ENCODE results near the gene BLTP1. TPM values are rescaled to one million over a fixed set of nuclear protein-coding genes. Genes with fewer than 3 reads are reported as not detected.
"Not testable (repeated sequence)": the region's sequence is repeated elsewhere in the genome, so short reads cannot be mapped to it uniquely, and the experiment has no call there.

The BLTP1 gene, protein sequence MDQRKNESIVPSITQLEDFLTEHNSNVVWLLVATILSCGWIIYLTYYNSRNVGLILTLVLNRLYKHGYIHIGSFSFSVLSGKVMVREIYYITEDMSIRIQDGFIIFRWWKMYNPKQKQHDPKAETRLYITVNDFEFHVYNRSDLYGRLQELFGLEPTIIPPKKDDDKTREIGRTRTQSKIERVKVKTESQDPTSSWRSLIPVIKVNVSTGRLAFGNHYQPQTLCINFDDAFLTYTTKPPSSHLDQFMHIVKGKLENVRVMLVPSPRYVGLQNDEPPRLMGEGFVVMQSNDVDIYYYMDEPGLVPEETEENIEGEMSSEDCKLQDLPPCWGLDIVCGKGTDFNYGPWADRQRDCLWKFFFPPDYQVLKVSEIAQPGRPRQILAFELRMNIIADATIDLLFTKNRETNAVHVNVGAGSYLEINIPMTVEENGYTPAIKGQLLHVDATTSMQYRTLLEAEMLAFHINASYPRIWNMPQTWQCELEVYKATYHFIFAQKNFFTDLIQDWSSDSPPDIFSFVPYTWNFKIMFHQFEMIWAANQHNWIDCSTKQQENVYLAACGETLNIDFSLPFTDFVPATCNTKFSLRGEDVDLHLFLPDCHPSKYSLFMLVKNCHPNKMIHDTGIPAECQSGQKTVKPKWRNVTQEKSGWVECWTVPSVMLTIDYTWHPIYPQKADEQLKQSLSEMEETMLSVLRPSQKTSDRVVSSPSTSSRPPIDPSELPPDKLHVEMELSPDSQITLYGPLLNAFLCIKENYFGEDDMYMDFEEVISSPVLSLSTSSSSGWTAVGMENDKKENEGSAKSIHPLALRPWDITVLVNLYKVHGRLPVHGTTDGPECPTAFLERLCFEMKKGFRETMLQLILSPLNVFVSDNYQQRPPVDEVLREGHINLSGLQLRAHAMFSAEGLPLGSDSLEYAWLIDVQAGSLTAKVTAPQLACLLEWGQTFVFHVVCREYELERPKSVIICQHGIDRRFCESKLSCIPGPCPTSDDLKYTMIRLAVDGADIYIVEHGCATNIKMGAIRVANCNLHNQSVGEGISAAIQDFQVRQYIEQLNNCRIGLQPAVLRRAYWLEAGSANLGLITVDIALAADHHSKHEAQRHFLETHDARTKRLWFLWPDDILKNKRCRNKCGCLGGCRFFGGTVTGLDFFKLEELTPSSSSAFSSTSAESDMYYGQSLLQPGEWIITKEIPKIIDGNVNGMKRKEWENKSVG (N-terminal part only)
- total RNA-seq: 26.9 TPM

GRCh38 chr4:122151982-122152710, at the start of gene BLTP1:
BLTP1 (plus strand) TSS chr4:122152331; CDS start chr4:122170648, 18,317 bp downstream.
- ATAC-seq: peak; percentile 99

DNA sequence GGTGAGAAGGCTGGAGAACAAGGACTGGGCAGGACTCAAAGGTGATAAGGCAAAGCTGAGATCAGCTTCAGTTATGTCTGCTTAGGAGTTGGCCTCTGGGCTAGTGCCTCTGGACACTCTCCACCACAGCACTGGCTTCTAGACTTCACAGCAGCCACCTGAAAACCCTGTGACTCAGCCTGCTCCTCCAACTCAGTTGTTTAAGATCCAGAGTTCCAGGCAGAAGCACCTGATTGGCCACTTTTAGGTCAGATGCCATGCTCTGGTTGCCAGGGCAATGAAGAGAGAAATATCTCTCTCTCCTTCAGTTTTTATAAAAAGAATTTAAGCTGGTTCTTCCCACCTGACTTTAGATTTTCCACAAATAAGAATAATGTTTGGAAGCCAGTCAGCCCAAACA, 47.9 kb upstream of the BLTP1 start:
- no peak for ATAC-seq

DNA sequence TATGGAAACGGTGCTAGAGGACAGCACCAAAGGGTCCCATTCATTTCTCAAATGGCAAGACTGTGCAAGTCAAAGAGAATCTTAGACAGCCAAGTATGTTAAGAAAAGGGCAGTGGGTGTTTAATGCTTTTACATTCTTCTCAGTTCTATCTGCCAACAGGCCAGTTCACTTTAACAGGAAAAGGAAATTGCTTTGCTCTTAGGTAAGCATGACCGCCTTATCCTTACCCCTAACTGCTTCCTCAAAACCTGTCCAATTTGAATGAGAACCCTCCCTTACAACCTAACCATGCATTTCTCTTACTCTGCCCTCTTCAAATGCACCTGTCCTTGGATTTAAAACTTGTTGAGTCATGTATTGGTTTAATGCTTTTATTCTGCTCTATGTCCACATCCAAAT, 44.5 kb upstream of the BLTP1 start:
- no peak for ATAC-seq

DNA sequence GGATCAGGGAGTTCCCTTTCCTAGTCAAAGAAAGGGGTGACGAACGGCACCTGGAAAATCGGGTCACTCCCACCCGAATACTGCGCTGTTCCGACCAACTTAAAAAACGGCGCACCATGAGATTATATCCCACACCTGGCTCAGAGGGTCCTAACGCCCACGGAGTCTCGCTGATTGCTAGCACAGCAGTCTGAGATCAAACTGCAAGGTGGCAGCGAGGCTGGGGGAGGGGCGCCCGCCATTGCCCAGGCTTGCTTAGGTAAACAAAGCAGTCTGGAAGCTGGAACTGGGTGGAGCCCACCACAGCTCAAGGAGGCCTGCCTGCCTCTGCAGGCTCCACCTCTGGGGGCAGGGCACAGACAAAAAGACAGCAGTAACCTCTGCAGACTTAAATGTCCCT, 41.8 kb upstream of the BLTP1 start:
- ATAC-seq: not testable (repeated sequence)

DNA sequence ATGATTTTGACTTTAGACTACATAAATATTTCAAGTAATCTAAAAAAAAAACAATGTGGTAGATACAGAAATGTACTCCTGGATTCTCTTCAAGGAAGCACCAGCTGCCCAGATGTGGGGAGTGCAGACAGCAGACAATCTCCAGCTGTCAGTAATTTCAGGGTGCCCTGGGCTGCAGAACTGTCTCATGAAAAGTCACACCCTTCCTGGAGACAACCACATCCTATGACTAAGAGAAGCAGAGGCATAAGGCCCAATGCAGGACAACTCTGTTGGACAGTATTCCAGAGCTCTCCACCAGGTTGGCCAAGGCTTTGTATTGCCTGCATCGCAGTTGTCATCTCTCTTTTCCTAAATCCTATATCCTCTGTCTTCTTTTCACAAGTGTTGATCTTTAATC, 34.4 kb upstream of the BLTP1 start:
- ATAC-seq: no peak

- ATAC-seq: no peak
Measured at GRCh38 chr4:122118243-122118642, 33.9 kb upstream of the BLTP1 start.

DNA sequence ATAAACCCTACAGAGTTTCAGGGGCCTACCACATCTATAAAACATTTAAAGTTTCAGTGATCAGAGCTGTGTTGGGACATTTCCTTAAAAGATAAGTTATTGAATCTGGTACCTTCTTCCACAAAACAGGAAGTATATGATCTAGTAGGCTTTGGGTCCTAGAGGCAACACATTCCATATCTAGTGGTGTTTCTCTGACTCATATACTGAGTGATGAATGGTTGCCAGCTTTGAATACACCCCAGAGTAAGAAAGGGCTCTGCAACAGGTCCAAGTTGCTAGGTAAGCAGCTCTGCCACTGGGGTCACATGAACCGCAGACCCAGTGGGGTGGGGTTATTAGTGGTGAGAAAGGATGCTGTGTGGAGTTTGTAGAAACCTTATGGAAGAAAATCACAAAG, 32.4 kb upstream of the BLTP1 start:
- no peak for ATAC-seq

DNA sequence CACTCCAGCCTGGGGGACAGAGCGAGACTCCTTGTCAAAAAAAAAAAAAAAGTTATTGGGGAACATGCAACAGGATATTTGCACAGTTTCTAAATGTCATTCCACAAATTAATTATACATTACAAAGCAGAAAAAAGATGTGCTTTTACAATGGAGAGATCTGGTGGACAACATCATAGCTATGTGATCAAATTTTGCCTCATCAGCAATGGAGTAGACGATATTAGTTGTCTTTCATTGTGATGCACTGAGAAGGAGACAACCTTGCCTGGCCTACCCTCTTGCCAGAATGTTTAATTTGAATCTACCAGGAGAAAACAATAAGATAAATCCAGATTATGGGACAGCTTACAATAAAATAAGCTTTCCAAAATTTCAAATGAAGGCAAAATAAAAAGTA, 30.5 kb upstream of the BLTP1 start:
- ATAC-seq: no peak

DNA sequence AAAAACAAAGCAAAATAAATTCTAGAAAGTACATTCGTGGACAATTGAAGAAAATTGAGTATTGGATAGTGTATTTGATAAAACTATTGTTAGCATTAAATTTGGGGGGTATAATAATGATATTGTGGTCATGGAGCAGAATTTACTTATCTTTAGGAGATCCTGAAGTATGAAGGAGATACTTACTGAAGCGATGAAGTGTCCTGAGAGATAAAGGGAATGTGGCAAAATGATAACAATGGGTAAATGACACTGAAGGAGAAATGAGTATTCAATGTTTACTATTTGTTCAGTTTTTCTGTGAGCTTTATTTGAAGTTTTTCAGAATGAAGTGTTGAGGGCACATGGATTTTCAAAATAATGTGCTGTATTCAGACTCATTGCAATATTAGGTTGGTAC, 30.0 kb upstream of the BLTP1 start:
- ATAC-seq: no peak

DNA sequence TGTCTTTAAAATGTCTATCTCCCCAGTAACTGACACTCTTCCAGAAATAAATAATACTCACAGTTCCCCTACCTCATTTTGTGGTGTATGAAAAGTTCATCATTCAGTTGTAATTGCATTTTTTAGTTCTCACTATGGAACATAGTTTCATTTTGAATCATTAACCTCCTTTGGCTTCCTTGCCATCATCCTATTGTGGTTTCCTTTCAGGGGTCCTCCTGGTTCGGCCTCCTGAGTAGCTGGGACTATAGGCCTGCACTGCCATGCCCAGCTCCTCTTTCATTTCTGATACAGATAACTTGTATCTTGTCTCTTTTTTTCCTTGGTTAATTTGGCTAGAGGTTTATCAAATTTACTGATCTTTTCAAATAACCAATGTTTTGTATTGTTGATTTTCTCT, 23.1 kb upstream of the BLTP1 start:
- ATAC-seq: no peak

DNA sequence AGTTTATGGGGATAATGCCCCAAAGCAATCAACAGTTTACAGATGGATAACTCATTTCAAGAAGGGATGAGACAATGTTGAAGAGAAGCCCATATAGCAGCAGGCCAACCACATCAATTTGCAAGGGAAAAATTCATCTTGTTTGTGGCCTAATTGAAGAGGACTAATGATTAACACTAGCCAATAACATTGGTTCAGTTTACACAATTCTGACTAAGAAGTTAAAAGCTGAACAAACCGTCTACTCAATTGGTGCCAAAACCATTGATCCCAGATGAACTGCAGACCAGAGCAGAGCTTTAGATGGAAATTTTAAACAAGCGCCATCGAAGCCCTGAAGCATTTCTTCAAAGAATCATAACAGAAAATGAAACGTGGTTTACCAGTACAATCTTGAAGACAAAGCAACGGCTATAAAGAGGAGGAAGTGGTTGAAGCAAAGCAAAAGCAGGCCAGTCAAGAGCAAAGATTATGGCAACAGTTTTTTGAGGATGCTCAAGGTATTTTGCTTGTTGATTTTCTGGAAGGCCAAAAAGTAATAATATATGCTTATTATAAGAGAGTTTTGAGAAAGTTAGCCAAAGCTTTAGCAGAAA, 20.5 kb upstream of the BLTP1 start:
- no peak for ATAC-seq

DNA sequence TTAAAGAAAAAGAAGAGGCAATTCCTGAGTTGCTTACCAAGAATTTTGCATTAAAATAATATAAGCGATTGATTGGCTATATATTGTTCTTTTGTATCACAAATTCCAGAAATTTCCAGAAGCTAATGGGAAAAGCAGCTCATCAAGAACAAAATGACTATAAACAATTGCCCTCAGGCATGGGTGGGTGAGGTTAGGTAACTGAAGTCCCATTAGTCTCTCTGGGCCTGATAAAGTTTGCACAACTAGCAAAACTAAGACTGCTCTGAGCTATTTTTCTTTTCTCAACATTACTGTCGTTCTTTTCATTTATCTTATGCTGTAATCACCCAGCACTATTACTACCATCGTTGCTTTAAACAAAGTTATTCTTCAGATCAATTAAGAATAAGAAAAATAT, 19.2 kb upstream of the BLTP1 start:
- no peak for ATAC-seq

DNA sequence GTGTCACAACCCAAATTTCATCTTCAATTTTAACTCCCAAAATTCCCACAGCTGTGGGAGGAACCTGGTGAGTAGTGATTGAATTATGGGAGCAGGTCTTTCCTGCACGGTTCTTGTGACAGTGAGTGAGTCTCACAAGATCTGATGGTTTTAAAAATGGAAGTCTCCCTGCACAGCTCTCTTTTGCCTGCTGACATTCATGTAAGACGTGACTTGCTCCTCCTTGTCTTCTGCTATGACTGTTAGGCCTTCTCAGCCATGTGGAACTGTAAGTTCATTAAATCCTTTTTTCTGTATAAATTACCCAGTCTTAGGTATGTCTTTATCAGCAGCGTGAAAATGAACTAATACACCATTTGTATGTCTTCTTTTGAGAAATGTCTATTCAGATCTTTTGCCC, 13.0 kb upstream of the BLTP1 start:
- no peak for ATAC-seq

- no peak for ATAC-seq
Measured at GRCh38 chr4:122140834-122141233, 11.3 kb upstream of the BLTP1 start.

- no peak for ATAC-seq
Measured at GRCh38 chr4:122142687-122143086, 9.4 kb upstream of the BLTP1 start.

DNA sequence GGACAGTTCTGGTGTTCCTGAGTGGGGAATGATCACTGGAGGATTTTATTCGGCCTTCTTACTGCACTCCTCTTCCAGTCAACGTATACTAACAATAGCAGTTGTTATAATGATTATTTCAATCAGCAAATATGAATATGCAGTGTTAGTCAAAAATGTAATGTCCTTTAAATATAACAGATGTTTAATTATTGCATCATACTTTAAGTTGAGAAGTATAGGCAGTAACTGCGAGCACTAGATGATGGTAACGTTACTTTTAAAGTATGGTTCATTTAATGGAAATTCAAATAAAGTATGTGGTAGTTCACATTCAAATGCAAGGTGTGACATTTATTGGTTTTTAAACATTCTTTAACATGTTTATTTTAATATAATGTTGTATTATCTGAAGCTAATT, 5.5 kb upstream of the BLTP1 start:
- no peak for ATAC-seq

- no peak for ATAC-seq
Measured at GRCh38 chr4:122150931-122151330, 1.2 kb upstream of the BLTP1 start.

DNA sequence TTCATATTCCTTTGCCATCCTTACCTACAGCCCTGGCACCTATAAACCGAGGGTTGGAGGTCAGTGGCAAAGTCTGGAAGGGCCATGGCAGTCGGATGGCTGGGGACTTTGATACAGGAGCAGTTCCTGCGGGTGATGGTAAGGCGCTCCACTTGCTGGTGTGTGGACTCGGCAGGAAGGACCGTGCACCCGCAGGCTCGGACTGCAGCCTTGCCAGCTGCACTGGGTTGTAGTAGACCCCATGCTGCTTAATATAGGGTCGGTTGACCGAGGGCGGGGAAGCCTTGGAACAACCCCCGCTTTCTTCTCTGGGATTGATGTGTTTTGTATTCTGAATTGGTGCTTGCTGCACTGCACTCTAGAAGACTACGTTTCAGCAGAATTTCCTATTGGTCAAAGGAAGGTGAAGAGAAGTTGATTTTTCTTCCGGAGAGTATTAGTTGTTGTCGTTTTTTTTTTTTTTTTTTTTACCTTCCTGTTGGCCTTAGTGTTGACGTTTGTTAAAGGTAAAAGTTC, 638 bp downstream of the BLTP1 start:
- ATAC-seq: peak; percentile 48

GRCh38 chr4:122156819-122157218, 4.7 kb downstream of the BLTP1 start:
- ATAC-seq: no peak

- ATAC-seq: no peak
Measured at GRCh38 chr4:122163301-122163700, 11.2 kb downstream of the BLTP1 start.

GRCh38 chr4:122163767-122164166, 11.6 kb downstream of the BLTP1 start:
- no peak for ATAC-seq

- no peak for ATAC-seq
Measured at GRCh38 chr4:122167369-122167768, 15.2 kb downstream of the BLTP1 start.
